Fibroblast of upper back skin (primary cell): ENCODE data around the gene VPS16.
"Not testable (repeated sequence)": the region's sequence is repeated elsewhere in the genome, so short reads cannot be mapped to it uniquely, and the experiment has no call there.

Experiments used
- DNase-seq: peaks from one replicate; pipeline ENCODE4 v3.0.0-alpha.2; 2013

Gene VPS16

GRCh38 chr20:2807929-2808328, 32.6 kb upstream of the VPS16 start:
- DNase-seq = not testable (repeated sequence)

- DNase-seq = no peak
These were observed 30.9 kb upstream of the VPS16 start for GRCh38 chr20:2809690-2810089.

GRCh38 chr20:2812189-2812588, 28.4 kb upstream of the VPS16 start:
- no peak for DNase-seq

GRCh38 chr20:2814076-2814475, 26.5 kb upstream of the VPS16 start:
- DNase-seq = no peak

GRCh38 chr20:2814587-2815051, 25.9 kb upstream of the VPS16 start, which contains the start of gene C20orf141:
C20orf141 (plus strand) TSS chr20:2814987; CDS start chr20:2815185, 198 bp downstream.
- peak; percentile 100 for DNase-seq

- DNase-seq = no peak
These were observed 25.2 kb upstream of the VPS16 start for GRCh38 chr20:2815242-2815900.

GRCh38 chr20:2816030-2816582, 24.4 kb upstream of the VPS16 start, which contains the start of gene TMEM239:
TMEM239 (plus strand) TSS chr20:2816364; CDS start chr20:2816555, 191 bp downstream.
- no peak for DNase-seq

GRCh38 chr20:2816583-2817340, 23.8 kb upstream of the VPS16 start:
- DNase-seq = no peak

- no peak for DNase-seq
These were observed 23.2 kb upstream of the VPS16 start for GRCh38 chr20:2817341-2817726.

GRCh38 chr20:2817891-2818595, 22.5 kb upstream of the VPS16 start:
- no peak for DNase-seq

- DNase-seq = peak; percentile 66
These were observed 20.3 kb upstream of the VPS16 start for GRCh38 chr20:2820084-2820895.

- no peak for DNase-seq
These were observed 19.4 kb upstream of the VPS16 start for GRCh38 chr20:2820896-2821869.

GRCh38 chr20:2822073-2822472, 18.5 kb upstream of the VPS16 start:
- peak; percentile 75 for DNase-seq

GRCh38 chr20:2825761-2826160, 14.8 kb upstream of the VPS16 start:
- DNase-seq = no peak

- DNase-seq = no peak
These were observed 13.9 kb upstream of the VPS16 start for GRCh38 chr20:2826655-2827054.

GRCh38 chr20:2829376-2829775, 11.2 kb upstream of the VPS16 start:
- DNase-seq = no peak

GRCh38 chr20:2831206-2831605, 9.3 kb upstream of the VPS16 start:
- not testable (repeated sequence) for DNase-seq

GRCh38 chr20:2833761-2834160, 6.8 kb upstream of the VPS16 start:
- DNase-seq = no peak

GRCh38 chr20:2834401-2835110, 6.0 kb upstream of the VPS16 start:
- no peak for DNase-seq

- no peak for DNase-seq
These were observed 5.2 kb upstream of the VPS16 start for GRCh38 chr20:2835331-2835796.
